GM19395 (cell line): ENCODE results near the gene ZNF8.
"Not testable (repeated sequence)": the region's sequence is repeated elsewhere in the genome, so short reads cannot be mapped to it uniquely, and the experiment has no call there.

Experiments
- ATAC-seq: cut with Tn5 transposase; IDR thresholded peaks from one replicate; pipeline ENCODE4 v1.9.1; 2021; ENCODE audit warnings: mild to moderate bottlenecking, moderate library complexity; ENCODE audit not compliant: unreplicated experiment

ZNF8 gene

GRCh38 chr19:58334691-58335249, 56.0 kb downstream of the ZNF8 start:
- no peak for ATAC-seq

DNA sequence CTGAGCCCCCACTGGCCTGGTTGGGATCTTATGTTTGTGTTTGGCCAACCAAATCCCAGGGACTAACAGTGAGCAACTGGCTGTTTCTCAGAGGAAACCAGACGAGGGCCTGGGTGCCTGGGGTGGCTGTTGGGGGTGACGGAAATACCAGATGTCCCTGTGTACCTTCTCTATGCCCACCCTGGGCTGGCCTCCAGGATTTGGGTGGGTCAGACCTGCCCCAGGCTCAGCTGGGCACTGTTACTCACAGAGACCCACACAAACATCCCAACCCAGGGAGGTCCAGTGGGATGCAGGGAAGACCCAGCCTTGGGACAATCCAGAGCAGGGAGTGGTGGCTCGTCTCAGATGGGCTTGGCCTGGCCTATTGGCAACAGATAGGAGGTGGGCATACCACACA, 56.9 kb downstream of the ZNF8 start:
- no peak for ATAC-seq

GRCh38 chr19:58336216-58336615, 57.5 kb downstream of the ZNF8 start:
- no peak for ATAC-seq

GRCh38 chr19:58336820-58337219, 58.1 kb downstream of the ZNF8 start:
- ATAC-seq = no peak

GRCh38 chr19:58338336-58338735, 59.6 kb downstream of the ZNF8 start:
- ATAC-seq = no peak

DNA sequence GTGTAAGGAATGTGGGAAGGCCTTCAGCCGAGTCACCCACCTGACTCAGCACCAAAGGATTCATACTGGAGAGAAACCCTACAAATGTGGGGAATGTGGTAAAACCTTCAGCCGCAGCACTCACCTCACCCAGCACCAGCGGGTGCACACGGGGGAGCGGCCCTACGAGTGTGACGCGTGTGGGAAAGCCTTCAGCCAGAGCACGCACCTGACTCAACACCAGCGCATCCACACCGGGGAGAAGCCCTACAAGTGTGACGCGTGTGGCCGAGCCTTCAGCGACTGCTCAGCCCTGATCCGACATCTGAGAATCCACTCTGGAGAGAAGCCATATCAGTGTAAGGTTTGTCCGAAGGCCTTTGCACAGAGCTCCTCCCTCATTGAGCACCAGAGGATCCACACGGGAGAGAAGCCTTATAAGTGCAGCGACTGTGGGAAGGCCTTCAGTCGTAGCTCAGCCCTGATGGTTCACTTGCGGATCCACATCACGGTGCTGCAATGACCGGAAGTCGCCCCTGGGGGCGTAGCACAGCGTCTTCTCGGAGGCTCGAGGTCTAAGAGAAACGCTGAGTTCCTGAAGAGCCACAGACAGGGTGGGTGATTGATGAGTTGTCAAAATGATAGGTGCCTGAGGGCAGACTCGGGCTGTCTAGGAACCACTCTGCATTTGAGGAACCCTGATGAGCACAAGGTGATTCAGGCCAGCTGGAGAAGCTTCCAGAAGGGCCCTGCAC, 60.2 kb downstream of the ZNF8 start:
- no peak for ATAC-seq

GRCh38 chr19:58345558-58345957, 66.8 kb downstream of the ZNF8 start:
- ATAC-seq = no peak

GRCh38 chr19:58346961-58347929, 68.5 kb downstream of the ZNF8 start:
- ATAC-seq = peak; percentile 76

GRCh38 chr19:58348080-58348479, 69.3 kb downstream of the ZNF8 start:
- ATAC-seq = not testable (repeated sequence)

DNA sequence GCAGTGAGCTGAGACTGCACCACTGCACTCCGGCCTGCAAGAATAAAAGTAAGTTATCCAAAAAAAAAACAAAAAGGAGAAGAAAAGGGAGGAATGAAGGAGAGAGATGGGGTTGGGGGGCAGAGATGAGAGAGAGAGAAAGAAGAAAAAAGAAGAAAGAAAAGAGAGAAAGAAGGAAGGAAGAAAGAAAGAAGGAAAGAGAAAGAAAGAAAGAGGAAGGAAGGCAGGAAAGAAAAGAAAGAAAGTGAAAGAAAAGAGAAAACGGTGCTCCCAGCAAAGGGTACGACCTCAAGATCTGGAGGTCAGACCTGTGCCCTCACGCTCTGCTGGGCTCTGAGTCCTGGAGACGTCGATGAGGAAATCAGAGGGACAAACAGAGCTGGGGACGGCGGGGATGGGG, 70.8 kb downstream of the ZNF8 start:
- no peak for ATAC-seq

DNA sequence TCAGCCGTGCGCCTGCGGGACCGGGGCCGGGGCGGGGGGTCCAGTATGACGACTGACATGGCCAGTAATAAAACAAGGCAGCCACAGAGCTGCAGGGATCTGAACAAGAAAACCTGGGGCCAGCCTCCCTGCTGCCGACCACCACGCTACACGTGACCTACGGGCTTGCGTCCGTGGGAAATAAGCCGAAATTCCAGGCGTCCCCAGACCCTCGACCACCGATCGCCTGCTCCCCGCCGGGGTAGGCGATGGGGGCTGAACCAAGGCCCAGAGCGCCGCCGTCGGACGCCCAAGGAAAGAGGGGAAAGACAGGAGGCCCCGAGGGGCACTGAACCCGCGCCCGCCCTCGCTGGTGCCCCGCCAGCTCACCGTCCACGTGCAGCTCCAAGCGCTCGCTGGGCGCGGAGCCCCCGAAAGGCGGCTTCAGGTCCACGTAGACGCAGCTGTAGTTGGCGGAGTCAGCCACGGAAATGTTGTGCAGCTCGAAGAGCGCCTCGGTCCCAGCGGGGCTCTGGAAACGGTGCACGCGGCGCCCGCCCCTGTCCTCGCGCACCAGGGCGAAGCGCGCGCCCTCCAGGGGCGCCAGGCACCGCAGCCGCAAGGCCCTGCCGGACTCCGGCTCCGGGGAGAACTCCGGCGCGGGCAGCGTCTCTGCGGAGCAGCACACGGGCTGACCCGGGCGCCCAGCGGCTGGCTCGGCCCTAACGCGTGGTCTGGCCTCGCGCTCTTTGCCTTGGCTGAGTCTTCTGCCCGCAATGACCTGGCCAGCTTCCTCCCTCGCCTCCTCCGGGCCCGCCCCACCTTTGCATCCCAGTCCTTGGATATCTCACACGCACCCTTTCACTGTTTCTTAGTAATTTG, 71.5 kb downstream of the ZNF8 start:
- ATAC-seq = no peak

GRCh38 chr19:58350871-58351557, 72.3 kb downstream of the ZNF8 start:
- ATAC-seq = no peak

- no peak for ATAC-seq
Observed at GRCh38 chr19:58351558-58351878, 72.8 kb downstream of the ZNF8 start.

- no peak for ATAC-seq
Observed at GRCh38 chr19:58351990-58352755, 73.4 kb downstream of the ZNF8 start.
